Activated naive CD8-positive, alpha-beta T cell treated with anti-CD3 and anti-CD28 coated beads for 36 hours (primary cell): ENCODE data around the gene FUCA1. TPM values are rescaled to one million over a fixed set of nuclear protein-coding genes. Genes with fewer than 3 reads are reported as not detected.

Source experiments
- DNase-seq: peaks from one replicate; pipeline ENCODE4 v3.0.0; 2021
- H3K27ac Mint-ChIP-seq: one replicate; pipeline ENCODE4 v1.8.0; 2022; ENCODE audit warnings: mild to moderate bottlenecking, moderate library complexity, mixed read lengths
- H3K27me3 Mint-ChIP-seq: one replicate; pipeline ENCODE4 v1.8.0; 2022; ENCODE audit warnings: mild to moderate bottlenecking, mixed read lengths
- H3K36me3 Mint-ChIP-seq: one replicate; pipeline ENCODE4 v1.8.0; 2021; ENCODE audit warnings: mild to moderate bottlenecking, mixed read lengths
- H3K4me1 Mint-ChIP-seq: one replicate; pipeline ENCODE4 v1.8.0; 2021; ENCODE audit warnings: mixed read lengths
- H3K4me3 Mint-ChIP-seq: one replicate; pipeline ENCODE4 v1.8.0; 2022; ENCODE audit warnings: mild to moderate bottlenecking, moderate library complexity, mixed read lengths
- H3K9me3 Mint-ChIP-seq: one replicate; pipeline ENCODE4 v1.8.0; 2022; ENCODE audit warnings: mixed read lengths
- total RNA-seq, 2 experiments: library from RNA; stranded (reverse); gene quantifications; one replicate each; pipeline ENCODE4 v1.2.3, GENCODE V29; 2021

Gene FUCA1
- 1 to 10 TPM; 4.7 to 5.1 TPM for total RNA-seq

DNA sequence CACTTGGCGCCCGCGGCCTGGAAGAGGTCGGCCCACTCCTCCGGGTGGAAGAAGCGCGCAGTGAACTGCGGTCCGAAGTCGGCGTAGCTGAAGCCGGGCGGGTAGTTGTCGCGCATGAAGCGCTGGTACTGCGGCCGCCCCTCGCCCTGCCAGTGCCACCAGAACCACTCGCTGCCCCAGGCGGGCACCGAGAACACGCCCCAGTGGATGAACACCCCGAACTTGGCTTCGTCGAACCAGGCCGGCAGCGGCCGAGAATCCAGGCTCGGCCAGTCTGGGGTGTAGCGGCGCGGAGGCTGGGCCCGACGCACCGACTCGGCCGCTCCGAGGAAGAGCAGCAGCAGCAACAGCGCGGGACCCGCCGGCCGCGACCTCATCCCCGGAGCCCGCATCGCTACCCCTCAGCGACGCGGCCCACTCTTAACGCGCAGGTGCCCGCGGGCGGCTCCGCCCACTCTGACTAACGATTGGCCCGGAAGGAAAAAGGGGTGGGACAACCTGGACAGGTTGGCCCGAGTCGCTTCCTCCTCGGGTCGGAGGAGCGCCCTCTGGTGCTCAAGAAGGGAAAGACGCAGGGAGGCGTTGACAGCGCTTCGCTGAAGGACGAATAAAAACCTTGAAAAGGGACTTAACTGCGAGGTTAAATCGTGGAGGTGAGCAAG is at the start of gene FUCA1:
Gene FUCA1, minus strand, starts transcription at position 396 of the 662 bp plus-strand sequence. Its CDS starts 4 bp downstream, at position 392.
- H3K27ac Mint-ChIP-seq, result peak within 1 kb of the TSS; percentile 55
- no peaks in the 10 kb centered on the region for H3K27me3 Mint-ChIP-seq
- peak; percentile 94 for DNase-seq
- H3K9me3 Mint-ChIP-seq, result no peaks in the 10 kb centered on the region
- peaks cover 20% of the 10 kb centered on the region for H3K4me1 Mint-ChIP-seq
- H3K36me3 Mint-ChIP-seq, result peaks cover 5% of the 10 kb centered on the region
- peak within 1 kb of the TSS; percentile 80 for H3K4me3 Mint-ChIP-seq

DNA sequence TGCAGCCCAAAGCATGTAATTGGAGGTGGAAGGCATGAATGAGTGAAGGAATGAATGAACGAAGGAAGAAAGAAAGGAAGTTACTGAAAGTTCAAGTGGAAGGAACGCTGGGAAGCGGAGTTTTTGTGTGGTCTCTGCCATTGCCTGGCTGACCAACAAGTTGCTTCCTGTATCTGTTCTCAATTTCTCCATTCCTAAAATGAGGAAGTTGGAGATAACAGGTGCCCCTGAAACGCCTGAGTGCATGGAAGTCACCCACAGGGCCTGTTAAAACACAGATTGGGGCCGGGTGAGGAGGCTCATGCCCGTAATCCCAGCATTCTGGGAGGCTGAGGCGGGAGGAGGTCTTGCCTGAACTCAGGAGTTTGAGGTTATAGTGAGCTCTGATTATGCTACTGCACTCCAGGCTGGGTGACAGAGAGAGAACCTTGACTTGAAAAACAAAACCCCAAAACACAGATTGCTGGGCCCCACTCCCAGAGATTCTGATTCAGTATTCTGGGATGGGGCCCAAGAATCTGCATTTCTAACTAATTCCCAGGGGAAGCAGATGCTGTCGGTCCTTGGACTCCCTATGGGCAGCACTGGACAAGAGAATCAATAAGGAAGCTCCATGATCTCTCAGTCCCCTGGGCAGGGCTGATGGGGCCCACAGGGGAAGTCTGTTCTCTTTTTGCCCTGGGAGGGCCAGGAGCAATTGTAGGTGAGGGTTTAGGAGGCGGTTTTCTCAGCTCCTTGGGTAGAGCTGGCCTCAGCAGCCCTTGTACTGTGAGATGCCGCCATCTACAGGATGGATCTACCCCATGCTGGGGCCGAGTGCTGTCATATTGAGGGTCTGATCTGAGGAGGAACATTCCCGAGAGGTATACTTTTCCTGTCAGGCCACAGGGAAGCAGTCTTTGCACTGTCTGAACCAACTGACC is 48.4 kb upstream of the FUCA1 start:
- no peak overlapping the region for H3K27ac Mint-ChIP-seq
- H3K9me3 Mint-ChIP-seq, result no peaks in the 10 kb centered on the region
- no peaks in the 10 kb centered on the region for H3K27me3 Mint-ChIP-seq
- DNase-seq, result peak; percentile 61
- peaks cover 22% of the 10 kb centered on the region for H3K4me1 Mint-ChIP-seq
- no peaks in the 10 kb centered on the region for H3K36me3 Mint-ChIP-seq
- no peak overlapping the region for H3K4me3 Mint-ChIP-seq

DNA sequence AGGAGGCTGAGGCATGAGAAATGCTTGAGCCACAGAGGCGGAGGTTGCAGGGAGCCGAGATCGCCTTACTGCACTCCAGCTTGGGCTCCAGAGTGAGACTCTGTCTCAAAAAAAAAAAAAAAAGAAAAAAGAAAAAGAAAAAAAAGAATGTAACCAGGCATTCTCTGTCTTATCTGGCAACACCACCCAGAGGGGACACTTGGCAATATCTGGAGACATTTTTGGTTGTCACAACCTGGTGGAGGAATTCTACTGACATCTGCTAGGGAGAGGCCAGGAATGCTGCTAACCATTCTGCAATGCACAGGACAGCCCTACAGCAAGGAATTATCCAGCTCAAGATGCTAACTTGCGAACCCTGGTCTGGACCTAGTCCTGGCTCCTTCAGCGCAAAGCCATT is 47.4 kb upstream of the FUCA1 start:
- peaks cover 32% of the 10 kb centered on the region for H3K4me1 Mint-ChIP-seq
- no peaks in the 10 kb centered on the region for H3K9me3 Mint-ChIP-seq
- no peak overlapping the region for H3K27ac Mint-ChIP-seq

DNA sequence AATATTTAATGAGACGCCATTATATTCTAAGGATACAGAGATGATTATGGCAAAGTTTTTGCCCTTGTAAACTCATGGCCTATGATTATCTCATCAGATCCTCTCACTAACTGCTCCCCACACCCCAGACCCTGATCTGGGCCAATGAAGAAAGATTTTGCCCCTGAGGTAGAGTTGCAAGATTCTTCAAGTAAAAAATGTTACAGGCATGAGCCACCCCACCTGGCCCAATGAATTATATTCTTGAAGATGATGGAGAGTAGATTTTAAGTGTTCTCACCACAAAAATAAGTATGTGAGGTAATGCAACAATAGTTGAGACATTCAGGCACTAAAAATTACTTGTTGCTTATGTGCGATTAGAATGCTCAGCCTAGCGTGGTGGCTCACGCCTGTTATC is 46.8 kb upstream of the FUCA1 start:
- H3K9me3 Mint-ChIP-seq, result no peaks in the 10 kb centered on the region
- no peaks in the 10 kb centered on the region for H3K36me3 Mint-ChIP-seq
- H3K27me3 Mint-ChIP-seq, result no peaks in the 10 kb centered on the region
- peak overlapping the region; percentile 40 for H3K27ac Mint-ChIP-seq
- DNase-seq, result no peak
- peaks cover 36% of the 10 kb centered on the region for H3K4me1 Mint-ChIP-seq
- no peak overlapping the region for H3K4me3 Mint-ChIP-seq

More for the DNA sequence above, 47.4 kb upstream of the FUCA1 start:
- H3K36me3 Mint-ChIP-seq, result no peaks in the 10 kb centered on the region
- H3K27me3 Mint-ChIP-seq, result no peaks in the 10 kb centered on the region
- H3K4me3 Mint-ChIP-seq, result no peak overlapping the region
- no peak for DNase-seq

DNA sequence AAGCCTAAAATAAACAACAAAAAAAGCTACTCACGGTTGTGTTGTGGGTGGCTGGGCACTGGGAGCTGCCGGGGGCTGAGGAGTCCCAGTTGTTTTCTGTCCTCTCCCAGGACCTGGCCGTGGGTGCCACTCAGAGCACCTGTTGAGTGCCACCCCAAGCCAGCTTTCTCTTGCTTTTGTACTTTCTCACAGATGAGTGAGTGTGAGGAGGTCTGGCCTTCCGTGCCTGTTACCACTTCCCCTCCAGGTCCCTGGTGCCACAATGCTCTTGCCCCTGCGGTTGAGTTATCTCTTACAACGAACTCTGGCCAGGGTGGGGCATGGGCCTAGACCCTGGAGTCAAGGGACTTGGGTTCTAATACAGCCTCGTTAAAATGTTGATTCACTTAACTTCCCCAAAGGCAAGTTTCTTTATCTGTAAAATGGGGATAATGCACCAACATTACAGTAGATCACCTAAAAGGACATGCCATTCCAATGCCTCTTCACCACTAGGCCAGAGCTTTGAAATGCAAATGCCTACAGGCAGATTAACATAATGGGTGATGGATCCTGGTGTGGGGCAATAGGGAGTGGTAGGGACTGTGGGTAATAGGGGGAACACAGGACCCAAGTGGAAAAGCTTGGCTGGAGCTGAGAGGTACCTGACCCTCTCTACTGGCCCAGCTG is 45.3 kb upstream of the FUCA1 start, which contains the start of gene CNR2:
Gene CNR2, minus strand, starts transcription at position 151 of the 669 bp plus-strand sequence. CDS start 37,745 bp downstream, outside the sequence.
- no peak for DNase-seq
- peak within 1 kb of the TSS; percentile 43 for H3K27ac Mint-ChIP-seq

DNA sequence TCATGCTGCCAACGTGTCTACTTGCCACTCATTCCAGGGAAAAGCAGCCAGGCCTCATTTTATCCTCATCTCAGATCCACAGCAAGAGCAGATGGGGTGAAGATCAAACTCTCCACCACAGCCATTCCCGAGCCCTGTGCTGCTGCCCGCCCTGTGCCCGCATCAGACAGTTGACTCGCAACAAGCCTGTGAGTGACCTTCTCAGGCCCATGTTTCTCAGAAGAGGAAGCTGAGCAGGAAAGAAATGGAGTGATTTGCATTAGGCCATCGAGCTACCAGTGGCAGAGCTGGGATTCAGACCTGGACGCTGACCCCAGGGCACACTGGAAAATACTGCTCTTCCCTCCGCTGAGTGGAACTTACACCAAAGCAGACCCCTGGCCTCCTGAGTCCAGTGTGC is 43.8 kb upstream of the FUCA1 start:
- H3K4me3 Mint-ChIP-seq, result no peak overlapping the region
- peak overlapping the region; percentile 43 for H3K27ac Mint-ChIP-seq
- H3K9me3 Mint-ChIP-seq, result no peaks in the 10 kb centered on the region
- no peaks in the 10 kb centered on the region for H3K36me3 Mint-ChIP-seq
- H3K4me1 Mint-ChIP-seq, result peaks cover 48% of the 10 kb centered on the region
- no peak for DNase-seq
- H3K27me3 Mint-ChIP-seq, result peaks cover 4% of the 10 kb centered on the region

More for the DNA sequence above, 45.3 kb upstream of the FUCA1 start, which contains the start of gene CNR2:
- Mint-ChIP-seq H3K27me3 (peaks cover 3% of the 10 kb centered on the region), H3K36me3 (no peaks in the 10 kb centered on the region), H3K4me3 (peak within 1 kb of the TSS; percentile 14), H3K9me3 (no peaks in the 10 kb centered on the region), H3K4me1 (peaks cover 48% of the 10 kb centered on the region)

DNA sequence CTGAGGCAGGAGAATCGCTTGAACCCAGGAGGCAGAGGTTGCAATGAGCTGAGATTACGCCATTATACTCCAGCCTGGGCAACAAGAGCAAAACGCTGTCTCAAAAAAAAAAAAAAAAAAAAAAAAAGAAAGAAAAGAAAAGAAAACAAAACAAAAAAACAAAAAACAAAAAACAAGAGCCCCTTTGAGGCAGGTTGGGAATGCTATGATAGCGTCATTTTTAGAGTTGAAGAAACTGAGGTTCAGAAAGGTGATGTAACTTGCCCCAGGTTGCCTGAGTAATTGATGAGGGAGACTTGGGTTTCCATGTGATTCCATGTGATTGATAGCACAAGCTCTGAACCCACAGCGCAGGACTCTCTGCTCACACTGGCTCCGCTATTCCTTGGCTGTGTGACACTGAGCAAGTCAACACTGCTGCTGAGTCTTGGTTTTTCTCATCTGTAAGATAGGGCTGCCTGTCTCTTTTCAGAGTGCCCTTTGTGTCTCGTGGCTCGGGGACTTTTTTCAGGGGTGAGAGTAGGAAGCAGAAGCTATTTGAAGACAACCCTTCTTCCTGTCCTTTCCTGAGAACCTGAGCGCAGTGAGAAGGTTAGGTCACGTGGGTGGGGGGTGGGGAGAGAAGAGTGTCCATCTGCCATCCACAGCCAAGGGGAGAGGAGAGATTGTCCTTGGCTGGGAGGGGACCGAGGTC is 42.6 kb upstream of the FUCA1 start:
- H3K27me3 Mint-ChIP-seq, result peaks cover 9% of the 10 kb centered on the region
- no peak overlapping the region for H3K4me3 Mint-ChIP-seq
- no peaks in the 10 kb centered on the region for H3K36me3 Mint-ChIP-seq
- peak overlapping the region; percentile 67 for H3K27ac Mint-ChIP-seq
- H3K4me1 Mint-ChIP-seq, result peaks cover 46% of the 10 kb centered on the region
- H3K9me3 Mint-ChIP-seq, result no peaks in the 10 kb centered on the region
- DNase-seq, result no peak

DNA sequence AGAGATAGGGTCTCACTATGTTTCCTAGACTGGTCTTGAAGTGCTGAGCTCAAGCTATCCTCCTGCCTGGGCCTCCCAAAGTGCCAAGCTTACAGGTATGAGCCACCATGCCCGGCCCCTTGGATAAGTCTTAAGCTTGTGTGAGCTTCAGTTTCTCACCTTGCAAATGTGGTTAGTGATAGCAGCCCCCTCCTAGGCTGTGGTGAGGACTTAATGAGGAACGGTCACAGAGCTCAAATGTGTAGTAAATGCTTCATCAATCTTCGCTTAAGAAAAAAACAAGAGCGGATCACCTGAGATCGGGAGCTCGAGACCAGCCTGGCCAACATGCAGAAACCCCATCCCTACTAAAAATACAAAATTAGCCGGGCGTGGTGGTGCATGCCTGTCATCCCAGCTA is 42.1 kb upstream of the FUCA1 start:
- H3K4me1 Mint-ChIP-seq, result peaks cover 46% of the 10 kb centered on the region

DNA sequence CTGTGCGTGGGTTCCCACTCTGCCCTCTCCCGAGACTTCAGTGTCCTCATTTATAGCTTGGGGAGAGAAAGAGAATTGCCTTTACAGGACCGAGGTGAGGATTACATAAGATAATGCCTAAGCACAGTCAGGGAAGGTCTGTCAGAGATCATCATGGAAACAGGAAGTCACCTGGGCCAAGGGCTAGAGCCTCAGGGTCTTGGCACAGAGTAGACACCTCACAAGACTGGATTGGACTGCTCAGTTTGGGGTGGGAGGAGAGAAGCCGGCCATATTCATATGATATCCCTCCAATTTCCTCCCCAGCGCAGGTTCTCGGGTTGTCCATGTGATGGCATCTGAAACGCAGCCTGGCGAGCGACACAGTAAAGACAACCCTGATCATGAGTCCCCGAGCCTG is 41.3 kb upstream of the FUCA1 start:
- Mint-ChIP-seq H3K4me3 (no peak overlapping the region), H3K27me3 (peaks cover 16% of the 10 kb centered on the region), H3K4me1 (peaks cover 53% of the 10 kb centered on the region), H3K36me3 (no peaks in the 10 kb centered on the region), H3K9me3 (no peaks in the 10 kb centered on the region), H3K27ac (no peak overlapping the region)
- DNase-seq, result no peak

More for the DNA sequence above, 42.1 kb upstream of the FUCA1 start:
- DNase-seq, result no peak
- Mint-ChIP-seq H3K36me3 (no peaks in the 10 kb centered on the region), H3K9me3 (no peaks in the 10 kb centered on the region), H3K27ac (peak overlapping the region; percentile 73), H3K4me3 (no peak overlapping the region), H3K27me3 (peaks cover 13% of the 10 kb centered on the region)

DNA sequence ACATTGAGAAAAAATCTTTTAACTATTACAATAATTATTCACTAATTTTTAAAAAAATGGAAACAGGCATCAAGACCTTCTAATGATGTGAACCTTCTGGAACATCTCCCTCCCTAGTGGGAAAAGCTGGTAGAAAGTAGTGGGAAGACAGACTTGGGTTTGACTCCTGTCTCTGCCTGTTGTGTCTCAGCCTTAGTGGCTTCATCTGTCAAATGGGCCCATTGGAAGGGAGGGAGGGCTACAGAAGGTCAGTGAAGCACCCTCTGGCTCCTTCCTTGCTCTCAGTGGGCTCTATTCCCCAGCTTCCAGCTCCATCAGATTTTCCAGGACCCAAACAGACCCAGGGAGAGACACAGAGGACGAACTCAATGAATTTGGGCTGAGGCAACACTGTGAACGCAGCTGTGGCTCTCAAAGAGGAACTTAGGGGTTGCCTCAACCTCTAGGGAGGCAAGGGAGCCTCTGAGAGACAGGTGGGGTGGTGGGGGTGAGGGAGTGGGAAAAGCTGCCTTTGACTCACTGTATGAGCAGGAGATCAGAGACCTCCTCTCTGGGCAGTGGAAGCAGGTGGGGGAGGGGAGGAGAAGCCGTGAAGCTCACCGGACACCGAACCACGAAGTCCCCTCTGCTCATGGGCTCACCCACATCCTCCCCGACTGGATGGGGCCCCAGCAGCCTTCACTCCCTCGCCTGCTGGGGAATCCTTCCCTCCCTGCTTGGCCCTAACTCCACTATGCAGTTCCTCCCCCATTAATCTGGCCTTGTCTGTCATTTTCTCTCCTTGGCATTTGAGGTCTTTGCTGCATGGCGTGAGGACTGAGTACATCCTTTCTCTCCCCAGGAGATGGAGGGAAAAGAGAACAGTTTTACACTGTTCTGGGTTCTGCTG is 40.6 kb upstream of the FUCA1 start:
- Mint-ChIP-seq H3K4me3 (no peak overlapping the region), H3K36me3 (no peaks in the 10 kb centered on the region), H3K4me1 (peaks cover 51% of the 10 kb centered on the region), H3K27me3 (peaks cover 23% of the 10 kb centered on the region), H3K9me3 (no peaks in the 10 kb centered on the region), H3K27ac (peak overlapping the region; percentile 45)
- DNase-seq, result peak; percentile 28

DNA sequence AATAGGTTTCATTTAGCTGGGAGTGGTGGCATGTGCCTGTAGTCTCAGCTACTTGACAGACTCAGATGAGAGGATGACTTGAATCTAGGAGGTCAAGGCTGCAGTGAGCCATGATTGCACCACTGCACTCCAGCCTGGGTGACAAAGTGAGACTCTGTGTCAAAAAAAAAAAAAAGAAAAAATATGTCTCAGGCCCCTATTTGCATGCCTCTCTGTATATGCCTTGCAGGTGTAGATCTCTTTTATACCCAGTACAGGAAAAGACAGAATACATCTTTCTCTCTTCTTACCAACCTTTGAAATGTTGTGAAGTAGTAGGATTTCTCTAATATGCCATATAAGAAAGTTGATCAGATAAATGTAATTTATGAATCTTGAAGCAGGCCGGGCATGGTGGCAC is 38.6 kb upstream of the FUCA1 start:
- Mint-ChIP-seq H3K9me3 (no peaks in the 10 kb centered on the region), H3K27me3 (peaks cover 37% of the 10 kb centered on the region), H3K27ac (no peak overlapping the region), H3K4me1 (peaks cover 35% of the 10 kb centered on the region), H3K4me3 (no peak overlapping the region), H3K36me3 (no peaks in the 10 kb centered on the region)
- DNase-seq, result no peak

DNA sequence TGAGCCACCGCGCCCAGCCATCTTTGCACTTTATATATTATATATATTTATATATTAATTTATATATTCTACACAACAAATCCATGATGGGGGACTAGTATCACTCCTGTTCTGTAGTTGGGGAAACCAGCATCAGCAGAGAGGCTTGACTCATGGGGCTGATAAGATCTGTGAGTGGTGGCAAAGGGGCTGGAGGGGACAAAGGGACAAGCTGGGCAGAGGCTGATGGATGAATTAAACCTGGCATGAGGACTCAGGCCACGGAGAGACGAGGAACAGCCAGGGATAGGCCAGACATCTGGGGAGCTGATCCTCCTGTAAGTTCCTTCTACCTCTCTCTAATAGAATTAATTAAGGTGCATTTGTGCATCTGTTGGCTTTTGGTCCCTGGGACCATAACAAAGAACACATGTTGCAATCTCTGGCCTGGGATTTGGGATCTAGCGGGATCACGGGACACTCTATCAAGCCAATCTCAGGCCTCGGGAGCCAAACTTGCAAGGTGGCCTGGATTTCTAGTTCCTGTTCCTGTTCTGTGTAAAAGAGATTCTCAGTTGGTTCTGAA is 37.5 kb upstream of the FUCA1 start:
- peaks cover 43% of the 10 kb centered on the region for H3K27me3 Mint-ChIP-seq
- no peaks in the 10 kb centered on the region for H3K36me3 Mint-ChIP-seq
- H3K27ac Mint-ChIP-seq, result no peak overlapping the region
- no peak overlapping the region for H3K4me3 Mint-ChIP-seq
- H3K9me3 Mint-ChIP-seq, result no peaks in the 10 kb centered on the region
- H3K4me1 Mint-ChIP-seq, result peaks cover 25% of the 10 kb centered on the region
- no peak for DNase-seq

DNA sequence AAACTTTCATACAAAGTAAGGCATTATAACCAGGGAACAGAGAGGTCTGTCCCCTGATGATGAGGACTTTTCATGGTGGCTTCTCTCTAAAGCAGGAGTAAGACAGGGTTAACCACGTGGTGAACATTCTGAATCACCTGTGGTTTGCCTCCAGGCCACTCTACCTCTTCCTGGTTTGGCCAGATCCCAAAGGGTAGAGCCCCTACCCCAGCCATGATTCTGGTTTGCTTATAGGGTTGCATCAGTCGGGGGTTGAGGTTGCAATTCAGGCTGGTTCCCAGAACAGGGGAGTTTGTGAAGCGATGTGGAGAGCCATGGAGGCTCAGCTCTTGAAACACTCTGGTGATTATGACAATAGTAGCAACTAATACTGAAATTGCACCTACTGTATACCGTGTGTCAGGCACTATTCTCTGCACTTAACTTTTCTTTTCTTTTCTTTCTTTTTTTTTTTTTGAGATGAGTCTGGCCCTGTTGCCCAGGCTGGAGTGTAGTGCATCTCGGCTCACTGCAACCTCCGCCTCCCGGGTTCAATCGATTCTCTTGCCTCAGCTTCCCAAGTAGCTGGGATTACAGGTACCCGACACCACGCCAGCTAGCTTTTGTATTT is 36.8 kb upstream of the FUCA1 start:
- peaks cover 24% of the 10 kb centered on the region for H3K4me1 Mint-ChIP-seq
- H3K9me3 Mint-ChIP-seq, result no peaks in the 10 kb centered on the region
- no peaks in the 10 kb centered on the region for H3K36me3 Mint-ChIP-seq
- no peak overlapping the region for H3K4me3 Mint-ChIP-seq
- H3K27me3 Mint-ChIP-seq, result peaks cover 43% of the 10 kb centered on the region
- peak; percentile 58 for DNase-seq
- H3K27ac Mint-ChIP-seq, result peak overlapping the region; percentile 2
